HG02870 (cell line): ENCODE results near the gene COQ9.
"Not testable (repeated sequence)": the region's sequence is repeated elsewhere in the genome, so short reads cannot be mapped to it uniquely, and the experiment has no call there.

Experiments
- ATAC-seq: cut with Tn5 transposase; IDR thresholded peaks from one replicate; pipeline ENCODE4 v1.9.1; 2021; ENCODE audit warnings: mild to moderate bottlenecking, moderate library complexity; ENCODE audit not compliant: unreplicated experiment

COQ9 gene

DNA sequence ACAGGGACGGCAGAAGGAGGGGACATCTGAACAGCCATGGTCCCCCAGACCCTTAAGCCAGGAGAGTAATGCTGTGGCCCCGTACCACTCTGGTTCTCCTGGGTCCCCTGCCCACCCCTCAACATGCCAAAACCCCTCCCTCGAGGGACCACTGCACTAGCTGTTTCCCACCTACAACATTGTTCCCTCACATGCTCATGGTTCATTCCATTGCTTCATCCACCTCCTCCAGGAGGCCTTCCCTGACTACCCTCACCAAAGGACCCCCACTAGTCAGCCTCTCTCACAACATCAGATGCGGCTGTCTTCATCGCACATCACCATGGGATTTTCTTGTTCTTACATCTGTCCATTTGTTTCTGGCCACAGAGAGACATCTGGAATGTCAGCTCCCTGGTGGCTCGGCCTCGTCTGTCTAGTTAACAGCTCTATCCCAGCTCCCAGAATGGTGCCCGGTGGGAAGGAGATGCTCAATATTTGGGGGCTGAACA lies 37.3 kb downstream of the COQ9 start:
- no peak for ATAC-seq

- ATAC-seq = no peak
Measured at GRCh38 chr16:57485091-57485915, 38.0 kb downstream of the COQ9 start.

DNA sequence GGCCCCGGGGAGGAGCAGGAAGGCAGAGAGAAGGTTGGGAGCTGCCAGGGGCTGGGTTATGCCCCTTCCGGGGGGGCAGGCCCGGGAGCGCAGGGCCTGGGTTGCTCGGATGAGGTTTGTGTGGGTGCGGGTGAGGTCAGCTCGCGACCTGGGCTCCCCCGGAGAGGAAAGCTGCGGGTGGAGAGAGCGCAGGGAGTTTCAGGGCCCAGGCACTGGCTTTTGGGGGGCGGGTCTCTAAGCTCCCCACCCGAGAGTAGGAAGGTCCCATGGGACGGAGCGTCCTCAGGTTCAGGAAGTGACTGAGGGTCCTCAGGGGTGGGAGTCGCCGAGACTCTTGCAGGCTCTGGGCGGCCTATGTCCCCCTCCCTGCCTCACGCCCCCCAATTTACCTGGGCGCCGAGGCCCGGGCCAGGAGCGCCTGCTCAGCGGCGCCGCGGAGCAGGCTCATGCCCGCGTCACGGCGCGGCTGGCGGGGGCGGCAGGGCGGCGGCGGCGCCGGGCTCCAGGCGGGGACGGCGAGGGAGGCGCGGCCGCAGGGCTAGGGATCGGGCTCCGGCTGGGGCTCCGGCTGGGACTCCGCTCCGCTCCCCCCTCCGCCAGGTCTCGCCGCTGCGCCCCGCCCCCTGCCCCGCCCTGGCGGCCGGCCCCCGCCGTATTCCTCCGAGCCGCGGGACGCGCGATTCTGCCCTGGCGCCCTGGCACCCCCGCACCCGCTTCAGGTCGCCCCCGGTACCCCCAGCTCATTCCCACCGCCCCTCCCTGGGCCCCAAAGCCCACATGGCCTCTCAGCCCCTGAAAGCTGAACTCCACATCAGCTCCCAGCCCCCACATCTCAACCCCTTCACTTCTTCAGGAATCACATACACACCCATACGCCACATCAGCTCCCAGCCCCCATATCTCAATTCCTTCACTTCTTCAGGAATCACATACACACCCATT lies 38.9 kb downstream of the COQ9 start, which contains the start of gene DOK4:
TSS of gene DOK4 (minus strand) at position 578 of the 942 bp plus-strand sequence. CDS start 6,986 bp downstream, outside the sequence.
- ATAC-seq = no peak

DNA sequence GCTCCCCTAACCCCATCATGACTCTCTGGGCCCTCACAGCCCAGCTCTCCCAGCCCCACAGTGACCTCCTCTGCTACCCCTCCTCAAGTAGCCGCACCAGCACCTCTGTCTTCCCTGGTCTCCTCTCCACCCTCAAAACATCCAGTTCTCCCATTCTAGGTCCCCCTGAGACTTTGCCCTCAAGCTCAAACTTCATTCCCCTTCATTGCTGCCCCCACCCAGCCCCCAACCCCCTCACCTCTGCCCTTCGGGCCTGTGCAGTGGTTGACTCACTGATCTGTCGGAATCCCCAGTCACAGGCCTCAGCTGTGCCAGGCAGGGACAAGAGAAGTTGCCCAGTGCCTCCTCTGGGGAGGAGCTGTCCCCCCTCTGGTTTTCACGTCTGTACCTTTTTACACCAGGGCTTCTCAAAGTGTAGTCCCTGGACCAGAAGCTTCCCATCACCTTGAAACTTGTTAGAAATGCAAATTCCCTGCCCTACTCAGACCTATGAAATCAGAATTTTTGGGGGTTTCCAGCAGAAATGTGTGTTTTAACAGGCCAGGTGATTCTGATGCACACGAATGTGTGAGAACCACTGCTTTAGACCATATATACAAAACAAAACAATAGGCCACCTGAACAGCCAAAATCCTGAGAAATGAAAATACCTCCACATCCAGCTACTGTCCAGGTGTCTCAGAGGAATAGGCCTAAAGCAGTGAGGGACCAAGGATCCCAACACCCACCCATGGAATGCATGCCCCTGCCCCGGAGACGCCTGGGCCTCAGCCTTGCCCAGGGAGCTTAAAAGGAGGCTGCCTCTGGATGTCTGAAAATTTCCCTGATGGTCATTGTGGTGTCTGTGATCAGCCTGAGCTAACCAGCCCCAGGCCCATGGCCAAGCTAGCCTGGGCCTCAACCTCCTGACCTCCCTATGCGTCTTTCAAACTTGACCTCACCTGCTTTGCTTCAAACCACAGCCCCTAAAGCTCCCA lies 39.9 kb downstream of the COQ9 start:
- no peak for ATAC-seq

GRCh38 chr16:57489229-57489628 lies 42.0 kb downstream of the COQ9 start:
- no peak for ATAC-seq

DNA sequence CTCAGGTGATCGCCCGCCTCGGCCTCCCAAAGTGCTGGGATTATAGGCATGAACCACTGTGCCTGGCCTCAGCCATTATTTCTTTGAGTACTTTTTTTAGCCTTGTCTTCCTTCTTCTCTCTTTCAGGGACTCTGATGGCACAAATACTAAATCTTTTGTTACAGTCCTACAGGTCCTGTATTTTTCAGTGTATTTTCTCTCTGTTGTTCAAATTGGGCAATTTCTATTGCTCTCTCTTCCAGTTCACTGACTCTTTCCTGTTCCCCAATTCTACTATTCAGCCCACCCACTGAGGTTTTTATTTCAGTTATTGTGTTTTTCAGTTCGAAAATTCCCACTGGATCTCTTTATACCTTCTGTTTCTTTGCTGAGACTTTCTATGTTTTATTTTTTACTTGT lies 46.5 kb downstream of the COQ9 start:
- ATAC-seq = no peak

GRCh38 chr16:57497121-57497520 lies 49.8 kb downstream of the COQ9 start:
- ATAC-seq = no peak

- ATAC-seq = no peak
Measured at GRCh38 chr16:57498031-57498430, 50.8 kb downstream of the COQ9 start.

DNA sequence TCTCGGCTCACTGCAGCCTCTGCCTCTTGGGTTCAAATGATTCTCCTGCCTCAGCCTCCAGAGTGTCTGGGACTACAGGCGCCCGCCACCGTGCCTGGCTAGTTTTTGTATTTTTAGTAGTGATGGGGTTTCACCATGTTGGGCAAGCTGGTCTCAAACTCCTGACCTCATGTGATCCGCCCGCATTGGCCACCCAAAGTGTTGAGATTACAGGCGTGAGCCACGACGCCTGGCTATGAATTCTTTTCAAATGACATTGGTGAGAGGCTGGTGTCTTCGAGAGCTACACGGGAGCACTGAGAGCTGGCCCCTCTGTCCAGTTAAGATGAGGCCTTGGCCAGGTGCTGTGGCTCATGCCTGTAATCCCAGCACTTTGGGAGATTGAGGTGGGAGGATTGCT lies 52.7 kb downstream of the COQ9 start:
- ATAC-seq = not testable (repeated sequence)

DNA sequence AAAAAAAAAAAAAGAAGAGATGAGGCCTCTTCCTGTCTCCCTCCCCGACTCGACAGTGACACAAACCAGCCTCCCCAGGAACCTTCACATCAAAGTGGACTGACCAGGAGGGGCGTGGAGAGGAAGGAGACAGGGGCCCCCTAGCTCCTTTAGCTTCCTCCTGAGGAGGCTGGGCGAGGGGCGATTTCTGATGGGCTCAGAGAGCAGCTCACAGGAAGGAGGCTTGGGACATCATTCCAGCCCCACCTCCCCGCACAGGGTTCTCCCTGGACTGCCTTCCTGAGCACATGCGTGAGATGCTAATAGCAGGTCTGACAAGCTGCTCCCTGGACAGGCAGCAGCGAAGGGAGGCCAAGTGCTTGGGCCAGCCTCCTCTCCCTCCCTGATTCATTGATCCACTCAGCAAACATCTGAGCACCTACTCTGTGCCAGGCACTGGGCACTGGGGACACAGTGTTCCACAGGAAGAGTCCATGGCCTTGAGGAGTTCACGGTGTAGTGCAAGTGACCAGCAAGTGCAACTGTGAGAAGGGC lies 53.4 kb downstream of the COQ9 start:
- no peak for ATAC-seq

- no peak for ATAC-seq
Measured at GRCh38 chr16:57501492-57501891, 54.2 kb downstream of the COQ9 start.

GRCh38 chr16:57502048-57502775 lies 54.9 kb downstream of the COQ9 start:
- no peak for ATAC-seq

DNA sequence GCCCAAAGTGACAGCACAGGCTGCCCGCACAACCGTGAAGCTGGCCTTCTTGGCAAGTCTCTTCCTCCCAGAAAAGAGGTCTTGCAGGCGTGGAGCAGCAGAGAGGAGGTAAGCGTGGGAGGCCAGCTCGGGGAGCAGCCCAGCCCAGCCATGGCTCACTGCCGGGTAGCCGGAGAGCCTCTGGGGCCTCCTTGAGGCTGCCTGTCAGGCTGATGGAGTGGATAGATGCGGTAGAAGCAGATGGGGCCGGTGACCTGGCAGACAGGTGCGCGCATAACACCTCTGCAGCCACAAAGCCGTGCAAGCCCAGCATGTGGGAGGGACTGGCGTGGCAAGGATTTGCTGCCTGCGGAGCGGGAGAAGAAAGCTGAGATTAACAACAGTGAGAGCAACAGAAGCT lies 56.1 kb downstream of the COQ9 start:
- no peak for ATAC-seq

DNA sequence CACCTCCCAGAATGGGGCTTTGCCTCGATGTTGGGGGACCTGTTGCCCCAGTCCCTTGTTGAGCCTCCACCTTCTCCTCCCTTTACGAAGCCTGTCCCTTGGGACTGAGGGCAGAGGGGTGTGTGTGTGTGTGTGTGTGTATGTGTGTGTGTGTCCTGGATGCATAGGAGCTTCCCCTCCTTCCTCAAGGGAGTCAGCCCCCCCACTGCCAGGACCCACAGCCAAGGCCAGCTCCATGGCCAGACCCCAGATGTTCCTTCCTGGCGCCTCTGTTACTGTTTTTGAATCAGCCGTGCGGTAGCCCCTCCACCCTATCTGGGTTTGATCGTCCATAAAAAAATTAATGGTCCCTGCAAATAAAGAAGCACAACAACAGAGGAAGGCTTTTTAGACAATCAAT lies 56.7 kb downstream of the COQ9 start:
- ATAC-seq = no peak

GRCh38 chr16:57504491-57504890 lies 57.2 kb downstream of the COQ9 start:
- no peak for ATAC-seq

DNA sequence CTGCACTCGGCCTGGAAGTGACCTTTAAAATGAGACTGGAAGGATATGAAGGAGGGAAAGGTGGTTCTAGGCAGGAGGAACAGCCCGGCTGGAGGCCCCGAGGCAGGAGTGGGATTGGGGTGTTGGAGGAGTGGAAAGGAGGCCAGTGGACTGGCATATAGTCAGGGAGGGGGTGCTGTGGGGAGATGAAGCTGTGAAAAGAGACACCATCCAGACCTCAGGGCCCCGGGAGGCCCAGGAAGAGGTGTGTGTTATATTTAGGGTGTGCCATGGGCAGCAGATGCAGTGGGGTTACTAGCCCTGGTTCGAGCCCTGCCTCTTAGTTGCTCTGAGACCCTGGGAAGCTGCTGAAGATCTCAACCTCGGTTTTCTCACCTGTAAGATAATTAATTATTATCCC lies 57.9 kb downstream of the COQ9 start:
- ATAC-seq = no peak

GRCh38 chr16:57507136-57508034 lies 60.1 kb downstream of the COQ9 start:
- no peak for ATAC-seq

DNA sequence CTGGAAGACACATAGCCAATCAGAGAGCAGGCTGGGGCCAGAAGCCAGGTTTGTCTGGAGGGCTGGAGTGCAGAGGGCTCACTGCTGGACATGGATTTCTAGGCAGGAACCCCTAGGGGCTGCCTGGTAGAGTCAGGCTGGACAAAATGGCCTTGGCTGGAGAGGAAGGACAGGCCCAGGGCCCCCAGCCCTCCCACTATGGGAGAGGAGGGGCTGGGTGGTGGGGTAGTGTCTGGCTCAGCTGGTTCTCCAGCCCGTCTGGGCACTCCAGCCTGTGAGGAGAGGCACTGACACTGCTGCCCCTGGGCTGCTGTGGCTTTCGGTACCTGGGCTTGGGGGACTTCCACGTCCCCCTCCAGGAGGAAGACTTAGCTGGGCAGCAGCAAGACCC lies 60.8 kb downstream of the COQ9 start:
- ATAC-seq = no peak
